ENCODE measurements around the gene IPO4. TPM values are rescaled to one million over a fixed set of nuclear protein-coding genes. Genes with fewer than 3 reads are reported as not detected.

The IPO4 gene
- total and polyA plus RNA-seq, 10 of the 15 experiments (the other 5 are each of a cell fraction or from before 2014, with no cell fraction given) = 7.8 to 139 (median 37.6) TPM

- TF ChIP-seq FOS (IDR thresholded peaks at IDR 0.05; ENCODE audit: borderline replicate concordance, extremely low read depth, insufficient read length) (no peak), BRCA1 (IDR thresholded peaks at IDR 0.05; ENCODE audit: low read depth, low read length) (no peak), EED (IDR thresholded peaks at IDR 0.05; ENCODE audit: low read depth) (no peak), STAT3 (IDR thresholded peaks at IDR 0.05; ENCODE audit: low read depth, low read length) (no peak), SREBF1 (IDR thresholded peaks at IDR 0.05; ENCODE audit: low read length) (no peak), IRF4 (IDR thresholded peaks at IDR 0.05; ENCODE audit: low read depth, low read length) (no peak), ZNF384 (IDR thresholded peaks at IDR 0.05; ENCODE audit: borderline replicate concordance, low read depth, low read length) (no peak)
These were observed 45.7 kb upstream of the IPO4 start (continued) for GRCh38 chr14:24234095-24235005.

GRCh38 chr14:24233538-24233866 is 44.9 kb upstream of the IPO4 start:
- peaks cover 4 to 28% of the 10 kb centered on the region in 2 experiments for H3K36me3 ChIP-seq (ENCODE audit: control insufficient read depth in 2 of 2, insufficient read depth in 2 of 2, low read length in 1 of 2)
- RAD21 ChIA-PET (ENCODE audit: unreplicated experiment) = interaction anchor here (2.3 kb wide), 1 partner anchor 9 kb away, joined by 13 read pairs; the partner anchor contains the start of gene TINF2
- H3K27ac ChIP-seq (ENCODE audit: control insufficient read depth, insufficient read depth) = peak overlapping the region; percentile 84; the same call in 1 of the 2 replicates
- H3K4me1 ChIP-seq (ENCODE audit: control insufficient read depth, insufficient read depth, low read length) = peaks cover 14% of the 10 kb centered on the region
- peak overlapping the region; percentile 87 for H3K4me3 ChIP-seq
- no peaks in the 10 kb centered on the region for H4K20me1 ChIP-seq (ENCODE audit: control insufficient read depth, insufficient read depth)
- DNase-seq (ENCODE audit: low read depth, low spot score) (no peak), ATAC-seq (peak; percentile 25), FAIRE-seq (no peak)
- in situ Hi-C loops (cut with MboI) (no loop called here), intact Hi-C loops (cut with micrococcal nuclease; ENCODE audit: unreplicated experiment) (no loop called here)
- no peaks in the 10 kb centered on the region for H3K27me3 ChIP-seq (replicated peaks in 1 of 2; ENCODE audit: control insufficient read depth in 2 of 2, insufficient read depth in 2 of 2, low read length in 1 of 2)
- peak overlapping the region; percentile 92 for H3K9ac ChIP-seq (ENCODE audit: control insufficient read depth, insufficient read depth, low read length)
- SMC1A ChIA-PET (ENCODE audit: uncharacterized antibody, unreplicated experiment) = interaction anchor here (0.9 to 2.8 kb wide), 3 partner anchors 9 to 14 kb away, joined by 4 to 12 read pairs (median 6); partner anchors contain the start of gene TINF2
- peak overlapping the region; percentile 93 for H3K4me2 ChIP-seq (ENCODE audit: control insufficient read depth, insufficient read depth)
- H3K9me3 ChIP-seq (replicated peaks; ENCODE audit: control insufficient read depth, insufficient read depth, low read length) = no peaks in the 10 kb centered on the region
- POLR2A ChIA-PET = interaction anchor here (1.7 to 2.1 kb wide), 2 partner anchors 9 to 37 kb away, joined by 4 to 15 read pairs; partner anchors contain the start of gene TINF2
- peaks cover 35% of the 10 kb centered on the region for H3K79me2 ChIP-seq (ENCODE audit: control insufficient read depth, insufficient read depth, low read length)
- 79% methylated on average over 2 of the region's 2 CpGs for WGBS (ENCODE audit: insufficient coverage, insufficient replicate concordance, low lambda C conversion rate, missing lambda C conversion rate)
- CTCF ChIA-PET = interaction anchor here (0.7 to 3.0 kb wide), 8 partner anchors 9 to 100 kb away, joined by 3 to 12 read pairs (median 4); partner anchors contain the start of genes CIDEB, MDP1, RABGGTA and TINF2
- no TSS peak for BruUV-seq (replicated peaks)
- H2AFZ ChIP-seq (ENCODE audit: control insufficient read depth, low read depth, low read length) = no peak overlapping the region
- TF ChIP-seq ATF2 (IDR thresholded peaks at IDR 0.05; ENCODE audit: low read length) (no peak), CBX3 (IDR thresholded peaks at IDR 0.05; ENCODE audit: borderline replicate concordance, low read depth) (no peak), POLR2A (IDR thresholded peaks at IDR 0.05; ENCODE audit: low read depth, low read length) (no peak), BACH1 (IDR thresholded peaks at IDR 0.05; ENCODE audit: borderline replicate concordance) (no peak), CEBPB (IDR thresholded peaks at IDR 0.05; ENCODE audit: borderline replicate concordance in 1 of 2, low read depth in 2 of 2, low read length in 2 of 2) (no peak), WRNIP1 (IDR thresholded peaks at IDR 0.05; ENCODE audit: borderline replicate concordance, low read depth, low read length) (no peak), NRF1 (conservative IDR thresholded peaks at IDR 0.05; ENCODE audit: low read depth, low read length) (no peak), NFIC (IDR thresholded peaks at IDR 0.05; ENCODE audit: low read depth, low read length) (no peak), NR2F1 (conservative IDR thresholded peaks at IDR 0.05) (no peak), PAX5 (IDR thresholded peaks at IDR 0.05; ENCODE audit: borderline replicate concordance, low read depth, low read length) (no peak), DPF2 (IDR thresholded peaks at IDR 0.05) (no peak), YY1 (IDR thresholded peaks at IDR 0.05; ENCODE audit: low read depth, low read length) (no peak), PRDM15 (CRISPR knock-in tag; IDR thresholded peaks at IDR 0.05) (no peak)

Measured in GM12878 (cell line).